HepG2 (cell line): Measurements from ENCODE around the gene MREG.

Experiments used
- CTCF ChIP-seq: sonication (generic); formaldehyde crosslinking; IDR thresholded peaks from 2 replicates; pipeline ENCODE4 v1.5.0; 2020; ENCODE audit warnings: mild to moderate bottlenecking, missing genetic modification reagents, moderate library complexity
- EP300 ChIP-seq, 3 experiments: sonication (generic) in 1 of 3; formaldehyde crosslinking in 1 of 3; IDR thresholded peaks; 2 replicates each; pipeline versions ENCODE4 v1.5.1 to v1.6.1; 2011 to 2020; ENCODE audit warnings: low read depth in 2 of 3, low read length in 2 of 3, borderline replicate concordance in 1 of 3, improper control_type of control experiment in 1 of 3, mild to moderate bottlenecking in 1 of 3, missing genetic modification reagents in 1 of 3, moderate library complexity in 1 of 3
- GABPB1 ChIP-seq: IDR thresholded peaks from 2 replicates; pipeline ENCODE4 v1.6.1; 2016; ENCODE audit warnings: mild to moderate bottlenecking, missing genetic modification reagents, moderate library complexity, missing compliant biosample characterization
- NFE2L2 ChIP-seq: fragments of 150-350 bp; IDR thresholded peaks from 2 replicates; pipeline ENCODE4 v1.6.1; 2014; ENCODE audit warnings: low read length
- POLR2A ChIP-seq, 2 experiments: IDR thresholded peaks; 2 replicates each; pipeline ENCODE4 v1.6.1; 2011; ENCODE audit warnings: low read depth in 2 of 2, low read length in 2 of 2, mild to moderate bottlenecking in 1 of 2, moderate library complexity in 1 of 2; ENCODE audit not compliant: insufficient read depth in 1 of 2
- PRDM4 ChIP-seq: sonication (generic); formaldehyde crosslinking; IDR thresholded peaks from 2 replicates; pipeline ENCODE4 v1.9.0; 2021; ENCODE audit warnings: missing genetic modification reagents, borderline replicate concordance
- TRIM24 ChIP-seq: sonication (generic); formaldehyde crosslinking; IDR thresholded peaks from 2 replicates; pipeline ENCODE4 v1.8.0; 2022; ENCODE audit warnings: mild to moderate bottlenecking, missing genetic modification reagents
- ZNF383 ChIP-seq: sonication (generic); formaldehyde crosslinking; IDR thresholded peaks from 2 replicates; pipeline ENCODE4 v1.4.0; 2020; ENCODE audit warnings: missing genetic modification reagents, mild to moderate bottlenecking, borderline replicate concordance

GRCh38 chr2:215979620-215980019 is 33.7 kb downstream of the MREG start:
- TF ChIP-seq EP300 (IDR thresholded peaks at IDR 0.05; ENCODE audit: low read depth in 2 of 2, low read length in 2 of 2) (no peak), EP300 (CRISPR knock-in tag; IDR thresholded peaks at IDR 0.05; ENCODE audit: borderline replicate concordance) (no peak), ZNF383 (no peak), CTCF (no peak), GABPB1 (CRISPR knock-in tag) (no peak), POLR2A (IDR thresholded peaks at IDR 0.05; ENCODE audit: insufficient read depth in 1 of 2, low read depth in 2 of 2, low read length in 2 of 2) (no peak), PRDM4 (CRISPR knock-in tag) (no peak), NFE2L2 (no peak), TRIM24 (CRISPR knock-in tag) (no peak)
